GM12878 (cell line): ENCODE results near the gene MBTPS2. TPM values are rescaled to one million over a fixed set of nuclear protein-coding genes. Genes with fewer than 3 reads are reported as not detected.
"Not testable (repeated sequence)": the region's sequence is repeated elsewhere in the genome, so short reads cannot be mapped to it uniquely, and the experiment has no call there.

Experiments used
- ATAC-seq: fragments of 200-7000 bp; cut with Tn5 transposase; 3 replicates; pipeline ENCODE4 v1.9.1; 2020; ENCODE audit warnings: mild to moderate bottlenecking, moderate library complexity
- BruUV-seq: library from RNA; stranded (reverse); fragments of 400-500 nt; replicated peaks from 2 replicates; lab custom pipeline; 2021; lab: Mats Ljungman, UMichigan
- CTCF ChIA-PET: fragments of 300-600 bp; sonication (Branson Sonifier 250); formaldehyde crosslinking; extraction: SDS; loops from one replicate; lab custom pipeline; 2021; ENCODE audit warnings: inconsistent platforms; lab: Yijun Ruan, JAX
- POLR2A ChIA-PET: fragments of 350-600 bp; formaldehyde crosslinking; extraction: SDS; loops from one replicate; lab custom pipeline; 2021; ENCODE audit warnings: inconsistent platforms; lab: Charles Lee
- RAD21 ChIA-PET: fragments of 300-600 bp; sonication (Branson Sonifier 250); formaldehyde crosslinking; loops from one replicate; lab custom pipeline; 2023; ENCODE audit warnings: antibody characterized with exemption; ENCODE audit not compliant: unreplicated experiment; lab: Charles Lee
- SMC1A ChIA-PET: fragments of 300-600 bp; sonication (Branson Sonifier 250); formaldehyde crosslinking; loops from one replicate; lab custom pipeline; 2023; ENCODE audit not compliant: unreplicated experiment, uncharacterized antibody; lab: Charles Lee
- DNase-seq: peaks from one replicate; pipeline ENCODE4 v3.0.0-alpha.2; 2011; ENCODE audit warnings: low read depth, low spot score
- FAIRE-seq: peaks from 3 replicates; lab custom pipeline; 2011; peaks lifted over from hg19 to GRCh38; lab: Jason Lieb, UNC
- H2AFZ ChIP-seq: 2 replicates; pipeline ENCODE4 v1.6.0; 2011; ENCODE audit warnings: low read depth, low read length, control low read depth; ENCODE audit not compliant: control insufficient read depth
- H3K27ac ChIP-seq: 2 replicates; pipeline ENCODE4 v1.5.1; 2011; ENCODE audit warnings: control low read depth; ENCODE audit not compliant: control insufficient read depth, insufficient read depth
- H3K27me3 ChIP-seq, 2 experiments: replicated peaks in 1 of 2; 2 replicates each; pipeline versions ENCODE4 v1.6.0 to v1.6.1; 2011; ENCODE audit warnings: low read length in 1 of 2; ENCODE audit not compliant: control insufficient read depth in 2 of 2, insufficient read depth in 2 of 2
- H3K36me3 ChIP-seq, 2 experiments: 2 replicates each; pipeline ENCODE4 v1.5.1; 2011; ENCODE audit warnings: low read length in 1 of 2; ENCODE audit not compliant: control insufficient read depth in 2 of 2, insufficient read depth in 2 of 2
- H3K4me1 ChIP-seq: 2 replicates; pipeline ENCODE4 v1.6.1; 2011; ENCODE audit warnings: mild to moderate bottlenecking, low read length, moderate library complexity, mixed read lengths; ENCODE audit not compliant: control insufficient read depth, insufficient read depth
- H3K4me2 ChIP-seq: 2 replicates; pipeline ENCODE4 v1.6.0; 2011; ENCODE audit warnings: control low read depth; ENCODE audit not compliant: control insufficient read depth, insufficient read depth
- H3K4me3 ChIP-seq: fragments of 200-600 bp; sonication (generic); 2 replicates; pipeline ENCODE4 v1.5.1; 2016
- H3K79me2 ChIP-seq: 2 replicates; pipeline ENCODE4 v1.6.0; 2011; ENCODE audit warnings: low read length; ENCODE audit not compliant: control insufficient read depth, insufficient read depth
- H3K9ac ChIP-seq: 2 replicates; pipeline ENCODE4 v1.8.0; 2011; ENCODE audit warnings: low read length, control low read depth, mixed read lengths; ENCODE audit not compliant: control insufficient read depth, insufficient read depth
- H3K9me3 ChIP-seq: replicated peaks from 3 replicates; pipeline ENCODE4 v1.5.1; 2011; ENCODE audit warnings: mild to moderate bottlenecking, low read length; ENCODE audit not compliant: control insufficient read depth, insufficient read depth
- H4K20me1 ChIP-seq: 2 replicates; pipeline ENCODE4 v1.6.0; 2011; ENCODE audit not compliant: control insufficient read depth, insufficient read depth
- BHLHE40 ChIP-seq, 2 experiments: fragments of 450-650 bp in 1 of 2; IDR thresholded peaks; 2 replicates each; pipeline ENCODE4 v1.6.1; 2011 to 2017; ENCODE audit warnings: low read depth in 2 of 2, borderline replicate concordance in 1 of 2, improper control_type of control experiment in 1 of 2, low read length in 1 of 2, mild to moderate bottlenecking in 1 of 2
- CREB1 ChIP-seq: IDR thresholded peaks from 2 replicates; pipeline ENCODE4 v1.6.1; 2012; ENCODE audit warnings: low read depth, mild to moderate bottlenecking, inconsistent platforms
- CREM ChIP-seq: IDR thresholded peaks from 2 replicates; pipeline ENCODE4 v1.6.1; 2014; ENCODE audit warnings: antibody characterized with exemption, low read depth
- E4F1 ChIP-seq: fragments of 450-650 bp; IDR thresholded peaks from 2 replicates; pipeline ENCODE4 v1.6.1; 2018; ENCODE audit warnings: borderline replicate concordance, mild to moderate bottlenecking; ENCODE audit not compliant: partially characterized antibody
- IRF3 ChIP-seq: fragments of 450-650 bp; IDR thresholded peaks from 2 replicates; pipeline ENCODE4 v1.6.1; 2014; ENCODE audit warnings: mild to moderate bottlenecking
- JUND ChIP-seq: IDR thresholded peaks from 2 replicates; pipeline ENCODE4 v1.6.1; 2012; ENCODE audit warnings: low read depth, mild to moderate bottlenecking, low read length, improper control_type of control experiment, moderate library complexity
- NR2C1 ChIP-seq: fragments of 450-650 bp; IDR thresholded peaks from 2 replicates; pipeline ENCODE4 v1.6.1; 2017; ENCODE audit warnings: antibody characterized with exemption, mild to moderate bottlenecking, moderate library complexity
- NR2C2 ChIP-seq: IDR thresholded peaks from 2 replicates; pipeline ENCODE4 v1.6.1; 2011; ENCODE audit warnings: borderline replicate concordance, low read depth; ENCODE audit not compliant: control insufficient read depth, insufficient read length
- NR2F1 ChIP-seq: fragments of 450-650 bp; conservative IDR thresholded peaks from 2 replicates; pipeline ENCODE4 v1.6.1; 2017; ENCODE audit warnings: mild to moderate bottlenecking
- POLR2AphosphoS5 ChIP-seq: IDR thresholded peaks from 2 replicates; pipeline ENCODE4 v1.6.1; 2011; ENCODE audit warnings: mild to moderate bottlenecking, low read length, inconsistent platforms
- SMAD5 ChIP-seq: IDR thresholded peaks from 2 replicates; pipeline ENCODE4 v1.6.1; 2016; ENCODE audit warnings: antibody characterized with exemption, low read depth
- STAT3 ChIP-seq: IDR thresholded peaks from 2 replicates; pipeline ENCODE4 v1.6.1; 2011; ENCODE audit warnings: low read depth, low read length, improper control_type of control experiment
- WGBS: methylation state at CpG from one replicate; pipeline ENCODE4 v1.1.6; 2016; ENCODE audit warnings: low lambda C conversion rate; ENCODE audit not compliant: insufficient replicate concordance, insufficient coverage; ENCODE audit errors: missing lambda C conversion rate; 5-methylcytosine and 5-hydroxymethylcytosine counted together
- in situ Hi-C: fragments of 300-500 bp; cut with MboI; formaldehyde crosslinking; loops from 9 replicates; pipeline ENCODE4 v1.14.3; 2018; ENCODE audit warnings: mixed read lengths
- intact Hi-C: fragments of 100-400 bp; cut with micrococcal nuclease; formaldehyde crosslinking; loops from one replicate; pipeline ENCODE4 v1.14.2; 2022; ENCODE audit not compliant: unreplicated experiment
- polyA plus RNA-seq, 11 experiments: library from polyadenylated mRNA; depleted of rRNA in 4 of 11; unstranded in 6 of 11; stranded (reverse) in 5 of 11; fragments of >200 nt; fragmentation: Nextera tagmentation in 4 of 11; fragmentation: Illumina TruSeq in 1 of 11; extraction: Ambion mirVana in 4 of 11; extraction: Trizol in 1 of 11; gene quantifications; 1 replicate in 1 of 11; 2 replicates in 10 of 11; pipeline versions ENCODE4 v1.2.1 to v1.2.3, GENCODE V29; 2011 to 2016; ENCODE audit warnings: inconsistent platforms in 2 of 11, missing spikeins in 2 of 11, low read depth in 1 of 11
- total RNA-seq, 4 experiments: library from RNA; depleted of rRNA in 3 of 4; stranded (reverse); fragments of >200 nt in 3 of 4; fragmentation: Illumina TruSeq in 1 of 4; extraction: Trizol in 1 of 4; gene quantifications; 2 replicates each; pipeline versions ENCODE4 v1.2.1 to v1.2.3, GENCODE V29; 2013 to 2021

Gene MBTPS2
- total and polyA plus RNA-seq, 10 of the 15 experiments (the other 5 are each of a cell fraction or from before 2014, with no cell fraction given): 2.6 to 11.0 (median 8.0) TPM

GRCh38 chrX:21873063-21873775, 33.8 kb downstream of the MBTPS2 start:
- no TSS peak for BruUV-seq
- intact Hi-C loops: no loop called here
- CTCF ChIA-PET: interaction anchor here (0.7 kb wide), 1 partner anchor 1526 kb away, joined by 3 read pairs; no protein-coding TSS in a partner anchor
- no peak overlapping the region for H3K4me2 ChIP-seq
- RAD21 ChIA-PET: no interaction called here
- H2AFZ ChIP-seq: no peak overlapping the region
- FAIRE-seq (no peak), ATAC-seq (no peak)
- no peak for TF ChIP-seq STAT3
- no peak for TF ChIP-seq CREB1
- TF ChIP-seq IRF3: no peak
- no peak for TF ChIP-seq NR2F1
- no peak for TF ChIP-seq JUND
- no peak for TF ChIP-seq E4F1
- no peak for TF ChIP-seq CREM
- no peak for TF ChIP-seq NR2C2
- no peak for TF ChIP-seq POLR2AphosphoS5
- TF ChIP-seq NR2C1: no peak
- TF ChIP-seq BHLHE40 (IDR thresholded peaks at IDR 0.05; ENCODE audit: borderline replicate concordance in 1 of 2, low read depth in 2 of 2, low read length in 1 of 2): no peak
- no peak for TF ChIP-seq SMAD5
- TF ChIP-seq, all 136 proteins: peak for 0
- Histone ChIP-seq H3K4me1 (no peaks in the 10 kb centered on the region), H3K4me3 (no peak overlapping the region), H3K36me3 (no peaks in the 10 kb centered on the region), H3K79me2 (no peaks in the 10 kb centered on the region), H3K9me3 (no peaks in the 10 kb centered on the region), H3K27me3 (no peaks in the 10 kb centered on the region), H4K20me1 (no peaks in the 10 kb centered on the region), H3K9ac (no peak overlapping the region), H3K27ac (no peak overlapping the region)
- in situ Hi-C loops: no loop called here
- ChIA-PET SMC1A (no interaction called here), POLR2A (interaction anchor here (0.6 kb wide), 1 partner anchor 226 kb away, joined by 5 read pairs; no protein-coding TSS in a partner anchor)
- DNase-seq: no peak
- WGBS: 43% methylated on average over 4 of the region's 4 CpGs

- RAD21 ChIA-PET, H3K27me3 ChIP-seq, POLR2A ChIA-PET, H3K4me1 ChIP-seq, H3K36me3 ChIP-seq, DNase-seq, H3K79me2 ChIP-seq, H4K20me1 ChIP-seq, CTCF ChIA-PET, ATAC-seq, H3K27ac ChIP-seq, H3K4me3 ChIP-seq, intact Hi-C loops, H3K9me3 ChIP-seq, FAIRE-seq, H3K9ac ChIP-seq, BruUV-seq, H2AFZ ChIP-seq, H3K4me2 ChIP-seq, in situ Hi-C loops, SMC1A ChIA-PET: not testable (repeated sequence)
- WGBS: 35% methylated on average over 3 of the region's 3 CpGs
Observed at GRCh38 chrX:21874182-21874581, 34.8 kb downstream of the MBTPS2 start.
